HL-60 (cell line): ENCODE results near the gene STARD9.

Experiments used
- SPI1 ChIP-seq: IDR thresholded peaks from 2 replicates; pipeline ENCODE4 v1.6.1; 2012; ENCODE audit warnings: low read depth, mild to moderate bottlenecking, borderline replicate concordance
- TF ChIP-seq, protein P1 (sequence below): IDR thresholded peaks from one replicate; pipeline ENCODE4 v1.5.1; 2011; ENCODE audit warnings: low read length, control low read depth, inconsistent platforms; ENCODE audit not compliant: insufficient read depth

DNA sequence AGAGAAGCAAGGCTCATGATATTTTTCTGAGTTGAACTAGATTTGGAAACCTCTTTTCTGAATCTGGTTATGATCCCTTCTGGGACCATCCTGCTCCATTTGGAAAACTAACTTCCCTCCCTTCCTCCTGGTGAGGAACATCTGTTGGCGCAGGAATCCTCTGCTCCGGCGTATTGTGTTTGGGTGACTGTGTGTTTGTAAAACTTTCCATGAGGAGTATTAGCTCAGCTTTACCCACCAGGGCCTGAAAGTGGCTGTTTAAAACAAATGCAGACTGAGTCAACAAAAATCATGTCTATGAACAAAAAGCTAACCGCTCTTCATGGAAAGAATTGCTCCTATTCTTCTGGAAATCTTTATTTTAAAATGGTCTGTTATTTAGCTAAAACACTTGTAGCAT lies 17.7 kb downstream of the STARD9 start:
- TF ChIP-seq SPI1, result no peak
- TF ChIP-seq, protein P1, sequence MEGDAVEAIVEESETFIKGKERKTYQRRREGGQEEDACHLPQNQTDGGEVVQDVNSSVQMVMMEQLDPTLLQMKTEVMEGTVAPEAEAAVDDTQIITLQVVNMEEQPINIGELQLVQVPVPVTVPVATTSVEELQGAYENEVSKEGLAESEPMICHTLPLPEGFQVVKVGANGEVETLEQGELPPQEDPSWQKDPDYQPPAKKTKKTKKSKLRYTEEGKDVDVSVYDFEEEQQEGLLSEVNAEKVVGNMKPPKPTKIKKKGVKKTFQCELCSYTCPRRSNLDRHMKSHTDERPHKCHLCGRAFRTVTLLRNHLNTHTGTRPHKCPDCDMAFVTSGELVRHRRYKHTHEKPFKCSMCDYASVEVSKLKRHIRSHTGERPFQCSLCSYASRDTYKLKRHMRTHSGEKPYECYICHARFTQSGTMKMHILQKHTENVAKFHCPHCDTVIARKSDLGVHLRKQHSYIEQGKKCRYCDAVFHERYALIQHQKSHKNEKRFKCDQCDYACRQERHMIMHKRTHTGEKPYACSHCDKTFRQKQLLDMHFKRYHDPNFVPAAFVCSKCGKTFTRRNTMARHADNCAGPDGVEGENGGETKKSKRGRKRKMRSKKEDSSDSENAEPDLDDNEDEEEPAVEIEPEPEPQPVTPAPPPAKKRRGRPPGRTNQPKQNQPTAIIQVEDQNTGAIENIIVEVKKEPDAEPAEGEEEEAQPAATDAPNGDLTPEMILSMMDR, result no peak
